ENCODE measurements around the gene MB21D2.

MB21D2 gene

GRCh38 chr3:192835818-192836815 is 81.5 kb downstream of the MB21D2 start:
- no peak for TF ChIP-seq CTCF (conservative IDR thresholded peaks at IDR 0.05; ENCODE audit: low read length)
- DNase-seq (ENCODE audit: low read depth): peak; percentile 77
- no peak overlapping the region for H3K4me3 ChIP-seq (ENCODE audit: low read length)

- TF ChIP-seq CTCF (conservative IDR thresholded peaks at IDR 0.05; ENCODE audit: low read length): no peak
- H3K4me3 ChIP-seq (ENCODE audit: low read length): no peak overlapping the region
- DNase-seq (ENCODE audit: low read depth): peak; percentile 55
Observed at GRCh38 chr3:192834428-192834827, 83.2 kb downstream of the MB21D2 start.

- peak overlapping the region; percentile 48 for H3K4me3 ChIP-seq (ENCODE audit: low read length)
- no peak; the same call in 1 of the 2 replicates for TF ChIP-seq CTCF (conservative IDR thresholded peaks at IDR 0.05; ENCODE audit: low read length)
- DNase-seq (ENCODE audit: low read depth): peak; percentile 87
Observed at GRCh38 chr3:192833177-192833890, 84.3 kb downstream of the MB21D2 start.

GRCh38 chr3:192831801-192832347 is 85.8 kb downstream of the MB21D2 start:
- DNase-seq (ENCODE audit: low read depth): no peak
- H3K4me3 ChIP-seq (ENCODE audit: low read length): no peak overlapping the region
- TF ChIP-seq CTCF (conservative IDR thresholded peaks at IDR 0.05; ENCODE audit: low read length): no peak

- TF ChIP-seq CTCF (conservative IDR thresholded peaks at IDR 0.05; ENCODE audit: low read length): no peak
- DNase-seq (ENCODE audit: low read depth): peak; percentile 87
- H3K4me3 ChIP-seq (ENCODE audit: low read length): no peak overlapping the region
Observed at GRCh38 chr3:192831111-192831644, 86.5 kb downstream of the MB21D2 start.

GRCh38 chr3:192830291-192831110 is 87.2 kb downstream of the MB21D2 start:
- DNase-seq (ENCODE audit: low read depth): no peak
- TF ChIP-seq CTCF (conservative IDR thresholded peaks at IDR 0.05; ENCODE audit: low read length): no peak
- no peak overlapping the region for H3K4me3 ChIP-seq (ENCODE audit: low read length)

Data from AG10803 (cell line).